H1 (cell line): ENCODE measurements around the gene ZNF221. TPM values are rescaled to one million over a fixed set of nuclear protein-coding genes. Genes with fewer than 3 reads are reported as not detected.

Experiments used
- CHD7 ChIP-seq: fragments of 300-600 bp; sonication (generic); IDR thresholded peaks from 2 replicates; pipeline ENCODE4 v1.7.1; 2012; ENCODE audit warnings: low read length, moderate library complexity, mild to moderate bottlenecking, inconsistent platforms; ENCODE audit not compliant: insufficient replicate concordance
- CTBP2 ChIP-seq: IDR thresholded peaks from 2 replicates; pipeline ENCODE4 v1.7.0; 2011; ENCODE audit warnings: borderline replicate concordance, mild to moderate bottlenecking, moderate library complexity, mixed read lengths, low read length; ENCODE audit not compliant: insufficient read depth, insufficient read length
- RBBP5 ChIP-seq: IDR thresholded peaks from 2 replicates; pipeline ENCODE4 v1.7.1; 2012; ENCODE audit warnings: low read depth, mild to moderate bottlenecking, inconsistent platforms, low read length, moderate library complexity, borderline replicate concordance
- RFX5 ChIP-seq: IDR thresholded peaks from 2 replicates; pipeline ENCODE4 v1.6.1; 2011; ENCODE audit warnings: low read depth, low read length, improper control_type of control experiment, borderline replicate concordance
- SP4 ChIP-seq: IDR thresholded peaks from 2 replicates; pipeline ENCODE4 v1.6.1; 2012; ENCODE audit warnings: low read length, inconsistent platforms
- SUZ12 ChIP-seq: fragments of 200-600 bp; sonication (generic); IDR thresholded peaks from 2 replicates; pipeline ENCODE4 v1.6.1; 2012; ENCODE audit warnings: mild to moderate bottlenecking, inconsistent platforms, low read length, moderate library complexity, mixed read lengths
- polyA plus RNA-seq, 7 experiments: library from polyadenylated mRNA; depleted of rRNA in 3 of 7; stranded (reverse) in 5 of 7; unstranded in 2 of 7; fragments of >200 nt in 5 of 7; fragments of 200-250 nt in 2 of 7; gene quantifications; 1 replicate in 5 of 7; 2 replicates in 1 of 7; 4 replicates in 1 of 7; pipeline versions ENCODE4 v1.2.1 to v1.2.3, GENCODE V29; 2011 to 2013; ENCODE audit warnings: missing spikeins in 2 of 7, mixed read lengths in 2 of 7
- total RNA-seq: library from RNA; stranded (reverse); fragmentation: NEBNext Ultra II Directional; extraction: Animal tissue kit (Norgen Biotek cat#: 25700); gene quantifications from 2 replicates; pipeline ENCODE4 v1.2.1, GENCODE V29; 2021

Gene ZNF221
- total and polyA plus RNA-seq, 2 of the 8 experiments (the other 6 are each of a cell fraction or from before 2014, with no cell fraction given) = 0.50 to 8.4 TPM

- TF ChIP-seq CTBP2 (no peak), SP4 (no peak), RFX5 (no peak), SUZ12 (no peak), CHD7 (no peak), RBBP5 (no peak)
Measured at GRCh38 chr19:43984687-43985000, 33.6 kb downstream of the ZNF221 start (continued).
